BJ (cell line): Measurements from ENCODE around the gene BCAT1. TPM values are rescaled to one million over a fixed set of nuclear protein-coding genes. Genes with fewer than 3 reads are reported as not detected.

Experiments
- CTCF ChIA-PET: fragments of 350-600 bp; formaldehyde crosslinking; extraction: SDS; loops from one replicate; lab custom pipeline; 2021; ENCODE audit warnings: antibody characterized with exemption, inconsistent platforms; lab: Yijun Ruan, JAX
- POLR2A ChIA-PET: fragments of 300-600 bp; sonication (Branson Sonifier 250); formaldehyde crosslinking; extraction: SDS; loops from one replicate; lab custom pipeline; 2021; ENCODE audit warnings: antibody characterized with exemption; lab: Charles Lee
- DNase-seq: peaks from one replicate; pipeline ENCODE4 v3.0.0-alpha.2; 2011; ENCODE audit warnings: low read depth
- H3K27me3 ChIP-seq: 2 replicates; pipeline ENCODE4 v1.6.0; 2011; ENCODE audit warnings: low read length; ENCODE audit not compliant: control insufficient read depth, insufficient read depth
- H3K36me3 ChIP-seq: 2 replicates; pipeline ENCODE4 v1.5.1; 2011; ENCODE audit warnings: low read length; ENCODE audit not compliant: control insufficient read depth, insufficient read depth
- H3K4me3 ChIP-seq: 2 replicates; pipeline ENCODE4 v1.5.1; 2011; ENCODE audit warnings: low read depth, mild to moderate bottlenecking, control low read depth, low read length
- CTCF ChIP-seq: IDR thresholded peaks from 2 replicates; pipeline ENCODE4 v1.5.1; 2011; ENCODE audit warnings: low read depth, mild to moderate bottlenecking, control low read depth, inconsistent platforms, low read length, moderate library complexity; ENCODE audit not compliant: insufficient read depth
- polyA plus RNA-seq: library from polyadenylated mRNA; depleted of rRNA; stranded (reverse); fragments of >200 nt; gene quantifications from 2 replicates; pipeline ENCODE4 v1.2.3, GENCODE V29; 2011

BCAT1 gene
- polyA plus RNA-seq, 1 experiment = 13.2 TPM

- H3K36me3 ChIP-seq = no peaks in the 10 kb centered on the region
- TF ChIP-seq CTCF = no peak
- H3K4me3 ChIP-seq = no peak overlapping the region
- CTCF ChIA-PET = no interaction called here
- no peak for DNase-seq
- H3K27me3 ChIP-seq = peaks cover 1% of the 10 kb centered on the region; the same call in 1 of the 2 replicates
- POLR2A ChIA-PET = no interaction called here
Measured at GRCh38 chr12:24996102-24996797, 47.3 kb upstream of the BCAT1 start.

GRCh38 chr12:24993793-24994192 lies 44.9 kb upstream of the BCAT1 start:
- TF ChIP-seq CTCF = no peak
- H3K36me3 ChIP-seq = no peaks in the 10 kb centered on the region
- DNase-seq = no peak
- H3K27me3 ChIP-seq = peaks cover 1% of the 10 kb centered on the region; the same call in 1 of the 2 replicates
- ChIA-PET CTCF (interaction anchor here (0.6 to 4.1 kb wide), 2 partner anchors 161 to 173 kb away, joined by 3 to 20 read pairs; no protein-coding TSS in a partner anchor), POLR2A (no interaction called here)
- no peak overlapping the region for H3K4me3 ChIP-seq

GRCh38 chr12:24991209-24992049 lies 42.5 kb upstream of the BCAT1 start:
- no peak overlapping the region for H3K4me3 ChIP-seq
- ChIA-PET CTCF (interaction anchor here (0.6 to 4.1 kb wide), 16 partner anchors 9 to 566 kb away, joined by 3 to 20 read pairs (median 4); no protein-coding TSS in a partner anchor), POLR2A (interaction anchor here (0.6 kb wide), 1 partner anchor 173 kb away, joined by 3 read pairs; no protein-coding TSS in a partner anchor)
- H3K27me3 ChIP-seq = peaks cover 1% of the 10 kb centered on the region; the same call in 1 of the 2 replicates
- no peak for DNase-seq
- no peaks in the 10 kb centered on the region for H3K36me3 ChIP-seq
- TF ChIP-seq CTCF = peak; percentile 46

- POLR2A ChIA-PET = no interaction called here
- CTCF ChIA-PET = interaction anchor here (0.6 kb wide), 1 partner anchor 141 kb away, joined by 3 read pairs; no protein-coding TSS in a partner anchor
- Histone ChIP-seq H3K27me3 (peaks cover 1% of the 10 kb centered on the region; the same call in 1 of the 2 replicates), H3K4me3 (no peak overlapping the region), H3K36me3 (no peaks in the 10 kb centered on the region)
- DNase-seq = no peak
- TF ChIP-seq CTCF = no peak
Measured at GRCh38 chr12:24989216-24989615, 40.3 kb upstream of the BCAT1 start.

- CTCF ChIA-PET = interaction anchor here (1.0 kb wide), 1 partner anchor 11 kb away, joined by 3 read pairs; no protein-coding TSS in a partner anchor
- H3K4me3 ChIP-seq = no peak overlapping the region
- H3K27me3 ChIP-seq = no peaks in the 10 kb centered on the region
- POLR2A ChIA-PET = no interaction called here
- TF ChIP-seq CTCF = no peak
- no peak for DNase-seq
- H3K36me3 ChIP-seq = no peaks in the 10 kb centered on the region
Measured at GRCh38 chr12:24982250-24982649, 33.3 kb upstream of the BCAT1 start.
